CD14-positive monocyte (primary cell): ENCODE data around the gene RXFP2. TPM values are rescaled to one million over a fixed set of nuclear protein-coding genes. Genes with fewer than 3 reads are reported as not detected.

Experiments used
- DNase-seq, 3 donors: peaks; one replicate each; pipeline ENCODE4 v3.0.0-alpha.2; 2011 to 2022
- H2AFZ ChIP-seq: 2 replicates; pipeline ENCODE4 v1.6.0; 2012; ENCODE audit warnings: mild to moderate bottlenecking, low read depth, low read length, inconsistent platforms; ENCODE audit not compliant: insufficient read depth, poor library complexity, severe bottlenecking
- H3K27ac ChIP-seq, 2 donors: 1 replicate in 1 of 2; 2 replicates in 1 of 2; pipeline ENCODE4 v1.5.1; 2012 to 2013; ENCODE audit warnings: low read length in 2 of 2, control low read depth in 1 of 2, inconsistent platforms in 1 of 2, low read depth in 1 of 2, mild to moderate bottlenecking in 1 of 2
- H3K27me3 ChIP-seq, 2 donors: one replicate each; pipeline versions ENCODE4 v1.6.0 to v1.6.1; 2011 to 2013; ENCODE audit warnings: low read length in 2 of 2; ENCODE audit not compliant: control insufficient read depth in 2 of 2, insufficient read depth in 2 of 2
- H3K36me3 ChIP-seq, 2 donors: replicated peaks in 1 of 2; 1 replicate in 1 of 2; 2 replicates in 1 of 2; pipeline versions ENCODE4 v1.5.1 to v1.6.1; 2012 to 2013; ENCODE audit warnings: low read length in 2 of 2, control low read depth in 1 of 2, inconsistent platforms in 1 of 2, mild to moderate bottlenecking in 1 of 2; ENCODE audit not compliant: insufficient read depth in 2 of 2, control insufficient read depth in 1 of 2
- H3K4me1 ChIP-seq, 2 donors: 1 replicate in 1 of 2; 2 replicates in 1 of 2; pipeline versions ENCODE4 v1.5.1 to v1.6.1; 2012 to 2013; ENCODE audit warnings: low read length in 2 of 2, control low read depth in 1 of 2, inconsistent platforms in 1 of 2, mild to moderate bottlenecking in 1 of 2, moderate library complexity in 1 of 2; ENCODE audit not compliant: insufficient read depth in 2 of 2, control insufficient read depth in 1 of 2
- H3K4me2 ChIP-seq: replicated peaks from 2 replicates; pipeline ENCODE3; 2012; ENCODE audit warnings: low read length, moderate library complexity, mild to moderate bottlenecking; ENCODE audit not compliant: poor library complexity, severe bottlenecking; ENCODE audit errors: extremely low read depth
- H3K4me3 ChIP-seq, 3 experiments: fragments of 200-600 bp in 1 of 3; sonication (generic) in 1 of 3; replicated peaks in 1 of 3; 1 replicate in 2 of 3; 2 replicates in 1 of 3; pipeline ENCODE4 v1.5.1; 2011 to 2013; ENCODE audit warnings: low read length in 3 of 3, mild to moderate bottlenecking in 3 of 3, control low read depth in 2 of 3, low read depth in 2 of 3, inconsistent platforms in 1 of 3, moderate library complexity in 1 of 3
- H3K79me2 ChIP-seq: 2 replicates; pipeline ENCODE4 v1.6.0; 2012; ENCODE audit warnings: mild to moderate bottlenecking, control low read depth, inconsistent platforms, low read length, moderate library complexity; ENCODE audit not compliant: insufficient read depth
- H3K9ac ChIP-seq: 2 replicates; pipeline ENCODE4 v1.6.0; 2017; ENCODE audit warnings: low read length, mild to moderate bottlenecking; ENCODE audit not compliant: insufficient read depth, poor library complexity, severe bottlenecking
- H3K9me3 ChIP-seq, 2 donors: replicated peaks in 1 of 2; 1 replicate in 1 of 2; 2 replicates in 1 of 2; pipeline versions ENCODE4 v1.5.1 to v1.6.1; 2012 to 2013; ENCODE audit warnings: low read length in 2 of 2, control low read depth in 1 of 2; ENCODE audit not compliant: control insufficient read depth in 1 of 2, insufficient read depth in 1 of 2
- H4K20me1 ChIP-seq: 2 replicates; pipeline ENCODE4 v1.6.0; 2012; ENCODE audit warnings: mild to moderate bottlenecking, low read length, control low read depth, moderate library complexity; ENCODE audit not compliant: insufficient read depth
- H3K27ac Mint-ChIP-seq, 7 donors: one replicate each; pipeline ENCODE4 v1.8.0; 2020; ENCODE audit warnings: mild to moderate bottlenecking in 7 of 7, mixed read lengths in 7 of 7, moderate library complexity in 6 of 7, inconsistent platforms in 2 of 7
- H3K27me3 Mint-ChIP-seq, 3 donors: one replicate each; pipeline ENCODE4 v1.8.0; 2021 to 2022; ENCODE audit warnings: low read depth in 3 of 3, mild to moderate bottlenecking in 3 of 3, mixed read lengths in 3 of 3, moderate library complexity in 3 of 3, inconsistent platforms in 1 of 3
- H3K36me3 Mint-ChIP-seq, 2 donors: one replicate each; pipeline ENCODE4 v1.8.0; 2020; ENCODE audit warnings: mixed read lengths in 2 of 2, inconsistent platforms in 1 of 2, mild to moderate bottlenecking in 1 of 2
- H3K4me1 Mint-ChIP-seq: one replicate; pipeline ENCODE4 v1.8.0; 2020; ENCODE audit warnings: mild to moderate bottlenecking, mixed read lengths
- H3K4me3 Mint-ChIP-seq, 2 donors: one replicate each; pipeline ENCODE4 v1.8.0; 2020; ENCODE audit warnings: mild to moderate bottlenecking in 2 of 2, mixed read lengths in 2 of 2, moderate library complexity in 1 of 2
- H3K9me3 Mint-ChIP-seq, 7 donors: one replicate each; pipeline ENCODE4 v1.8.0; 2020 to 2022; ENCODE audit warnings: mixed read lengths in 7 of 7, mild to moderate bottlenecking in 6 of 7, moderate library complexity in 6 of 7, inconsistent platforms in 2 of 7
- CTCF ChIP-seq: fragments of 200-600 bp; IDR thresholded peaks from one replicate; pipeline ENCODE4 v1.8.0; 2022; ENCODE audit warnings: antibody characterized with exemption, mild to moderate bottlenecking
- WGBS: methylation state at CpG from one replicate; pipeline ENCODE4 v1.1.5; 2013; ENCODE audit warnings: missing lambda C conversion rate; ENCODE audit not compliant: insufficient coverage; 5-methylcytosine and 5-hydroxymethylcytosine counted together
- intact Hi-C, 2 donors: fragments of 100-400 bp; cut with micrococcal nuclease; formaldehyde crosslinking; loops; one replicate each; pipeline versions ENCODE4 v1.15.0 to v1.15.1; 2023
- polyA plus RNA-seq, 3 donors: library from polyadenylated mRNA; depleted of rRNA in 1 of 3; unstranded in 2 of 3; stranded (reverse) in 1 of 3; fragments of 300-500 nt in 2 of 3; fragments of >200 nt in 1 of 3; fragmentation: Illumina TruSeq in 2 of 3; gene quantifications; 1 replicate in 2 of 3; 2 replicates in 1 of 3; pipeline ENCODE4 v1.2.3, GENCODE V29; 2012 to 2021

Gene RXFP2
- polyA plus RNA-seq, 3 donors, result 0.38 to 0.69 TPM; not detected in 1

- no peak overlapping the region for H3K9ac ChIP-seq
- no peak for TF ChIP-seq CTCF
- no peaks in the 10 kb centered on the region for H3K4me1 ChIP-seq
- no peaks in the 10 kb centered on the region for H3K27me3 ChIP-seq
- no peaks in the 10 kb centered on the region for H3K36me3 ChIP-seq
- H3K79me2 ChIP-seq, result no peaks in the 10 kb centered on the region
- no peak overlapping the region for H3K4me2 ChIP-seq
- H3K36me3 Mint-ChIP-seq, result peaks cover 14 to 15% of the 10 kb centered on the region in 2 donors
- DNase-seq, result no peak
- peaks cover 4 to 5% of the 10 kb centered on the region in 2 donors for H3K9me3 ChIP-seq
- H3K4me1 Mint-ChIP-seq, result no peaks in the 10 kb centered on the region
- H2AFZ ChIP-seq, result no peak overlapping the region
- no peak overlapping the region for H3K4me3 Mint-ChIP-seq
- H3K4me3 ChIP-seq, result no peak overlapping the region
- H4K20me1 ChIP-seq, result no peaks in the 10 kb centered on the region
- H3K27me3 Mint-ChIP-seq, result peaks cover 6 to 7% (median 6%) of the 10 kb centered on the region in 3 donors
- H3K27ac ChIP-seq, result no peak overlapping the region
- WGBS, result no CpG with 5 or more reads among the region's 3 CpGs
- H3K9me3 Mint-ChIP-seq, result peaks cover 0 to 9% (median 5%) of the 10 kb centered on the region in 7 donors
- intact Hi-C loops, result no loop called here
- no peak overlapping the region for H3K27ac Mint-ChIP-seq
These were observed 39.7 kb upstream of the RXFP2 start for GRCh38 chr13:31699650-31700049.

GRCh38 chr13:31703780-31704179 lies 35.5 kb upstream of the RXFP2 start:
- WGBS, result 88% methylated on average over 2 of the region's 3 CpGs
- Mint-ChIP-seq H3K4me1 (no peaks in the 10 kb centered on the region), H3K27ac (no peak overlapping the region), H3K4me3 (no peak overlapping the region), H3K27me3 (peaks cover 2 to 8% (median 6%) of the 10 kb centered on the region in 3 donors), H3K9me3 (peaks cover 0 to 2% (median 0%) of the 10 kb centered on the region in 7 donors), H3K36me3 (peaks cover 14 to 16% of the 10 kb centered on the region in 2 donors)
- H3K9ac ChIP-seq, result no peak overlapping the region
- H3K79me2 ChIP-seq, result no peaks in the 10 kb centered on the region
- H3K4me1 ChIP-seq, result no peaks in the 10 kb centered on the region
- intact Hi-C loops, result no loop called here
- no peak for DNase-seq
- no peak overlapping the region for H2AFZ ChIP-seq
- no peak overlapping the region for H3K4me2 ChIP-seq
- no peaks in the 10 kb centered on the region for H3K36me3 ChIP-seq
- H3K27ac ChIP-seq, result no peak overlapping the region
- no peaks in the 10 kb centered on the region for H4K20me1 ChIP-seq
- H3K9me3 ChIP-seq, result no peaks in the 10 kb centered on the region
- H3K4me3 ChIP-seq, result no peak overlapping the region
- TF ChIP-seq CTCF, result no peak
- H3K27me3 ChIP-seq, result no peaks in the 10 kb centered on the region
